Stimulated activated CD4-positive, alpha-beta T cell treated with anti-CD3 and anti-CD28 coated beads, Interleukin-1b, Interleukin-23, amount 100 ng/mL, for 48 hours (primary cell): ENCODE measurements around the gene COL9A2.

Source experiments
- DNase-seq: peaks from one replicate; pipeline ENCODE4 v3.0.0-alpha.2; 2020

The COL9A2 gene

GRCh38 chr1:40256401-40257084 lies 60.5 kb downstream of the COL9A2 start:
- no peak for DNase-seq

DNA sequence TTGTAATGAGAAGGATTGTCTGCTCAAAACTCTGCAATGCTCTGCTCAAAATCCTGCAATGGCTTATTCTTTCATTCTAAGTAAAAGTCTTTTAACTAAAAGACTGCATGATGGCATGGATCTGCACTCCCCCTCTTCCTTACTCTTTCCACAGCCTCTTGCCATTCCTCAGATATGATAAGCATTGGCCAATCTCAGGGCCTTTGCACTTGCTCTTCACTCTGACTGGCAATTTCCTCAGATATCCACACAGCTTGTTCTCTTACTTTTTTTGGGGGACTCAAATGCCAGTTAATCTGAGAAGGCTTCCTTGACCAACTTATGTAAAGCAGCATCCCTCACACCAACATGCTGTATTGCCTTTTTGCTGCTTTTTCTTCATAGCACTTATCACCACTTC lies 61.9 kb downstream of the COL9A2 start:
- no peak for DNase-seq

- no peak for DNase-seq
These were observed 64.5 kb downstream of the COL9A2 start for GRCh38 chr1:40252601-40253000.

DNA sequence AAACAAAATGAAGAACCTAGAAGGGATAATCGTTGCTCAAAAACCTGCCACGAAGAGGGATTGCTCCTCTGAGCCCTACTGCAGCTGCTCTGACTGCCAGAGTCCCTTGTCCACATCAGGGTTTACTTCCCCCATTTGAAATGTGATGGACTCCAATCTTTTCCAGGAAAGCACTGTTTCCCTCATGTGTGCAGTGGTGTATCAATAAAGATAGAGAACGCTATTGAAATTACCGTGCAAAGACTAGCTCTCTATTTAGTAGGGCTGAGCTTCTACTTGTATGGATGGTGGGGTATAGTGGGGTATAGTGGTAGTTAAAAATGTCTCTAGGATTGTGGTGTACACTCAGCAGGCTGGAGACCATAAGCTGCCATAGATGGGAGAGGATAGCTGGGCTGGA lies 65.6 kb downstream of the COL9A2 start:
- no peak for DNase-seq
